Keratinocyte (primary cell): ENCODE results near the gene ZNF346.

Experiments used
- EZH2 ChIP-seq: IDR thresholded peaks from one replicate; pipeline ENCODE4 v1.6.1; 2012; ENCODE audit warnings: inconsistent platforms, mild to moderate bottlenecking, low read length, moderate library complexity
- TF ChIP-seq, protein P1 (sequence below), 3 experiments: IDR thresholded peaks in 1 of 3; conservative IDR thresholded peaks in 1 of 3; optimal IDR thresholded peaks in 1 of 3; 2 replicates in 2 of 3; 3 replicates in 1 of 3; pipeline versions ENCODE3 to v1.5.1; 2011; ENCODE audit warnings: low read length in 3 of 3, mild to moderate bottlenecking in 3 of 3, moderate library complexity in 2 of 3, control low read depth in 1 of 3, inconsistent platforms in 1 of 3; ENCODE audit not compliant: insufficient read depth in 2 of 3; ENCODE audit errors: extremely low read depth in 1 of 3

DNA sequence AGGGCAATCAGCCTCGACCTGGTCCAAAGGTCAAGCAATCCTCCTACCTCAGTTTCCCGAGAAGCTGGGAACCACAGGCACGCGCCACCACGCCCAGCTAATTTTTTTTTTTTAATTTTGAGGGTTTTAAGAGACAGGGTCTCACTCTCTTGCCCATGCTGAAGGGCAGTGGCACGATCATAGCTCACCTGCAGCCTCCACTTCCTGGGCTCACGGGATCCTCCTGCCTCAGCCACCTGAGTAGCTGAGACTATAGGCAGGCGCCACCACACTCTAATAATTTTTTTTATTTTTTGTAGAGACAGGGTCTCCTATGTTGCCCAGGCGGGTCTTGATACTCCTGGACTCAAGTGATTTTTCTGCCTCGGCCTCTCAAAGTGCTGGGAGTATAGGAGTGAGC lies 17.5 kb upstream of the ZNF346 start:
- no peak for TF ChIP-seq EZH2
- TF ChIP-seq, protein P1, sequence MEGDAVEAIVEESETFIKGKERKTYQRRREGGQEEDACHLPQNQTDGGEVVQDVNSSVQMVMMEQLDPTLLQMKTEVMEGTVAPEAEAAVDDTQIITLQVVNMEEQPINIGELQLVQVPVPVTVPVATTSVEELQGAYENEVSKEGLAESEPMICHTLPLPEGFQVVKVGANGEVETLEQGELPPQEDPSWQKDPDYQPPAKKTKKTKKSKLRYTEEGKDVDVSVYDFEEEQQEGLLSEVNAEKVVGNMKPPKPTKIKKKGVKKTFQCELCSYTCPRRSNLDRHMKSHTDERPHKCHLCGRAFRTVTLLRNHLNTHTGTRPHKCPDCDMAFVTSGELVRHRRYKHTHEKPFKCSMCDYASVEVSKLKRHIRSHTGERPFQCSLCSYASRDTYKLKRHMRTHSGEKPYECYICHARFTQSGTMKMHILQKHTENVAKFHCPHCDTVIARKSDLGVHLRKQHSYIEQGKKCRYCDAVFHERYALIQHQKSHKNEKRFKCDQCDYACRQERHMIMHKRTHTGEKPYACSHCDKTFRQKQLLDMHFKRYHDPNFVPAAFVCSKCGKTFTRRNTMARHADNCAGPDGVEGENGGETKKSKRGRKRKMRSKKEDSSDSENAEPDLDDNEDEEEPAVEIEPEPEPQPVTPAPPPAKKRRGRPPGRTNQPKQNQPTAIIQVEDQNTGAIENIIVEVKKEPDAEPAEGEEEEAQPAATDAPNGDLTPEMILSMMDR (optimal IDR thresholded peaks at IDR 0.05 in 1 of 3, IDR thresholded peaks at IDR 0.05 in 1 of 3, conservative IDR thresholded peaks at IDR 0.05 in 1 of 3; ENCODE audit: extremely low read depth in 1 of 3, insufficient read depth in 2 of 3, low read length in 3 of 3), result no peak
